ENCODE data around the gene ABHD6.

GRCh38 chr3:58340594-58341244 lies 103.1 kb downstream of the ABHD6 start:
- TF ChIP-seq ZFP69B (tag by site-specific recombination; IDR thresholded peaks at IDR 0.05): no peak
- no peak for TF ChIP-seq ZNF175 (tag by site-specific recombination; IDR thresholded peaks at IDR 0.05)
- TF ChIP-seq ZNF433 (tag by site-specific recombination; IDR thresholded peaks at IDR 0.05; ENCODE audit: low read depth): no peak
- TF ChIP-seq PATZ1 (tag by site-specific recombination; IDR thresholded peaks at IDR 0.05): no peak
- TF ChIP-seq ZNF16 (tag by site-specific recombination; IDR thresholded peaks at IDR 0.05; ENCODE audit: low read depth): no peak
- TF ChIP-seq CTCF (tag by site-specific recombination; IDR thresholded peaks at IDR 0.05): no peak
- no peak for TF ChIP-seq SP2 (tag by site-specific recombination; IDR thresholded peaks at IDR 0.05)
- no peak for TF ChIP-seq SCRT2 (tag by site-specific recombination; IDR thresholded peaks at IDR 0.05)
- no peak for TF ChIP-seq ZSCAN30 (tag by site-specific recombination; IDR thresholded peaks at IDR 0.05)
- TF ChIP-seq ZNF10 (tag by site-specific recombination; IDR thresholded peaks at IDR 0.05): no peak
- no peak for TF ChIP-seq GLIS1 (tag by site-specific recombination; IDR thresholded peaks at IDR 0.05)
- TF ChIP-seq ZBTB7A (tag by site-specific recombination; IDR thresholded peaks at IDR 0.05; ENCODE audit: low read depth): no peak

Measured in HEK293 (cell line).